ENCODE measurements around the gene CARD8.
"Not testable (repeated sequence)": the region's sequence is repeated elsewhere in the genome, so short reads cannot be mapped to it uniquely, and the experiment has no call there.

DNA sequence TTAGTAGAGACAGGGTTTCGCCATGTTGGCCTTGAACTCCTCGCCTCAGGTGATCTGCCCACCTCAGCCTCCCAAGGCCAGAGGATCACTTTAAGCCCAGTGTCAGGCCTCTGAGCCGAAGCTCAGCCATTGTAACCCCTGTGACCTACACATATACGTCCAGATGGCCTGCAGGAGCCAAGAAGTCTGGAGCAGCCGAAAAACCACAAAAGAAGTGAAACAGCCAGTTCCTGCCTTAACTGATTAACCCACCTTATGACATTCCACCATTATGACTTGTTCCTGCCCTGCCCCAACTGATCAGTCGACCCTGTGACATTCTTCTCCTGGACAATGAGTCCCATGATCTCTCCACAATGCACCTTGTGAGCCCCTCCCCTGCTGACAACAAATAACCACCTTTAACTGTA lies 13.9 kb upstream of the CARD8 start:
- not testable (repeated sequence) for TF ChIP-seq EP300 (conservative IDR thresholded peaks at IDR 0.05; ENCODE audit: poor library complexity, severe bottlenecking); CTCF (IDR thresholded peaks at IDR 0.05; ENCODE audit: poor library complexity, severe bottlenecking); EZH2 (IDR thresholded peaks at IDR 0.05; ENCODE audit: borderline replicate concordance, insufficient read depth, low read length, poor library complexity, severe bottlenecking); RAD21 (conservative IDR thresholded peaks at IDR 0.05); POLR2AphosphoS5 (IDR thresholded peaks at IDR 0.05); MXI1 (conservative IDR thresholded peaks at IDR 0.05; ENCODE audit: poor library complexity, severe bottlenecking); REST (IDR thresholded peaks at IDR 0.05; ENCODE audit: borderline replicate concordance); TAF1 (IDR thresholded peaks at IDR 0.05; ENCODE audit: low read depth)
